ENCODE data around the gene MRPL14. TPM values are rescaled to one million over a fixed set of nuclear protein-coding genes. Genes with fewer than 3 reads are reported as not detected.

The MRPL14 gene
- total and polyA plus RNA-seq, 9 of the 15 experiments (the other 6 are each of a cell fraction or from before 2014, with no cell fraction given), result 126 to 424 (median 165) TPM

GRCh38 chr6:44078827-44079671 is 48.2 kb downstream of the MRPL14 start (continued):
- TF ChIP-seq AFF1 (IDR thresholded peaks at IDR 0.05; ENCODE audit: low read depth in 1 of 2, partially characterized antibody in 2 of 2) (peak in 1 of 2 experiments; percentile 19), KLF13 (tag; IDR thresholded peaks at IDR 0.05; ENCODE audit: borderline replicate concordance, low read depth) (no peak), KDM1A (IDR thresholded peaks at IDR 0.05) (peak in 1 of 2 experiments; percentile 45; a peak in 2 of 4 replicates), ZNF184 (CRISPR knock-in tag; IDR thresholded peaks at IDR 0.05) (no peak), ZNF79 (CRISPR knock-in tag; IDR thresholded peaks at IDR 0.05; ENCODE audit: low read depth) (no peak), ETV6 (IDR thresholded peaks at IDR 0.05; ENCODE audit: borderline replicate concordance in 1 of 2, low read depth in 2 of 2, low read length in 1 of 2) (no peak), ETV6 (CRISPR knock-in tag; IDR thresholded peaks at IDR 0.05; ENCODE audit: borderline replicate concordance) (no peak), LCOR (CRISPR knock-in tag; IDR thresholded peaks at IDR 0.05) (no peak; the same call in 1 of the 2 replicates), ZNF707 (CRISPR knock-in tag; conservative IDR thresholded peaks at IDR 0.05) (no peak), ZNF24 (IDR thresholded peaks at IDR 0.05) (no peak; the same call in 1 of the 2 replicates), ZNF232 (CRISPR knock-in tag; IDR thresholded peaks at IDR 0.05) (no peak), ZFP91 (CRISPR knock-in tag; IDR thresholded peaks at IDR 0.05) (0 out of 2 replicates have a peak, but pooled peaks have one; percentile 42), ARID2 (IDR thresholded peaks at IDR 0.05) (peak; percentile 95), ZNF224 (CRISPR knock-in tag; IDR thresholded peaks at IDR 0.05) (no peak), NBN (IDR thresholded peaks at IDR 0.05; ENCODE audit: low read depth) (0 out of 2 replicates have a peak, but pooled peaks have one; percentile 58)
- TF ChIP-seq, protein P1, sequence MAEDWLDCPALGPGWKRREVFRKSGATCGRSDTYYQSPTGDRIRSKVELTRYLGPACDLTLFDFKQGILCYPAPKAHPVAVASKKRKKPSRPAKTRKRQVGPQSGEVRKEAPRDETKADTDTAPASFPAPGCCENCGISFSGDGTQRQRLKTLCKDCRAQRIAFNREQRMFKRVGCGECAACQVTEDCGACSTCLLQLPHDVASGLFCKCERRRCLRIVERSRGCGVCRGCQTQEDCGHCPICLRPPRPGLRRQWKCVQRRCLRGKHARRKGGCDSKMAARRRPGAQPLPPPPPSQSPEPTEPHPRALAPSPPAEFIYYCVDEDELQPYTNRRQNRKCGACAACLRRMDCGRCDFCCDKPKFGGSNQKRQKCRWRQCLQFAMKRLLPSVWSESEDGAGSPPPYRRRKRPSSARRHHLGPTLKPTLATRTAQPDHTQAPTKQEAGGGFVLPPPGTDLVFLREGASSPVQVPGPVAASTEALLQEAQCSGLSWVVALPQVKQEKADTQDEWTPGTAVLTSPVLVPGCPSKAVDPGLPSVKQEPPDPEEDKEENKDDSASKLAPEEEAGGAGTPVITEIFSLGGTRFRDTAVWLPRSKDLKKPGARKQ (CRISPR knock-in tag; IDR thresholded peaks at IDR 0.05), result no peak
- TF ChIP-seq, protein P2, sequence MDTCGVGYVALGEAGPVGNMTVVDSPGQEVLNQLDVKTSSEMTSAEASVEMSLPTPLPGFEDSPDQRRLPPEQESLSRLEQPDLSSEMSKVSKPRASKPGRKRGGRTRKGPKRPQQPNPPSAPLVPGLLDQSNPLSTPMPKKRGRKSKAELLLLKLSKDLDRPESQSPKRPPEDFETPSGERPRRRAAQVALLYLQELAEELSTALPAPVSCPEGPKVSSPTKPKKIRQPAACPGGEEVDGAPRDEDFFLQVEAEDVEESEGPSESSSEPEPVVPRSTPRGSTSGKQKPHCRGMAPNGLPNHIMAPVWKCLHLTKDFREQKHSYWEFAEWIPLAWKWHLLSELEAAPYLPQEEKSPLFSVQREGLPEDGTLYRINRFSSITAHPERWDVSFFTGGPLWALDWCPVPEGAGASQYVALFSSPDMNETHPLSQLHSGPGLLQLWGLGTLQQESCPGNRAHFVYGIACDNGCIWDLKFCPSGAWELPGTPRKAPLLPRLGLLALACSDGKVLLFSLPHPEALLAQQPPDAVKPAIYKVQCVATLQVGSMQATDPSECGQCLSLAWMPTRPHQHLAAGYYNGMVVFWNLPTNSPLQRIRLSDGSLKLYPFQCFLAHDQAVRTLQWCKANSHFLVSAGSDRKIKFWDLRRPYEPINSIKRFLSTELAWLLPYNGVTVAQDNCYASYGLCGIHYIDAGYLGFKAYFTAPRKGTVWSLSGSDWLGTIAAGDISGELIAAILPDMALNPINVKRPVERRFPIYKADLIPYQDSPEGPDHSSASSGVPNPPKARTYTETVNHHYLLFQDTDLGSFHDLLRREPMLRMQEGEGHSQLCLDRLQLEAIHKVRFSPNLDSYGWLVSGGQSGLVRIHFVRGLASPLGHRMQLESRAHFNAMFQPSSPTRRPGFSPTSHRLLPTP (IDR thresholded peaks at IDR 0.05; ENCODE audit: borderline replicate concordance, extremely low read depth, insufficient read length), result no peak

Measured in K562 (cell line).